ENCODE data around the gene NEU4.

The NEU4 gene

DNA sequence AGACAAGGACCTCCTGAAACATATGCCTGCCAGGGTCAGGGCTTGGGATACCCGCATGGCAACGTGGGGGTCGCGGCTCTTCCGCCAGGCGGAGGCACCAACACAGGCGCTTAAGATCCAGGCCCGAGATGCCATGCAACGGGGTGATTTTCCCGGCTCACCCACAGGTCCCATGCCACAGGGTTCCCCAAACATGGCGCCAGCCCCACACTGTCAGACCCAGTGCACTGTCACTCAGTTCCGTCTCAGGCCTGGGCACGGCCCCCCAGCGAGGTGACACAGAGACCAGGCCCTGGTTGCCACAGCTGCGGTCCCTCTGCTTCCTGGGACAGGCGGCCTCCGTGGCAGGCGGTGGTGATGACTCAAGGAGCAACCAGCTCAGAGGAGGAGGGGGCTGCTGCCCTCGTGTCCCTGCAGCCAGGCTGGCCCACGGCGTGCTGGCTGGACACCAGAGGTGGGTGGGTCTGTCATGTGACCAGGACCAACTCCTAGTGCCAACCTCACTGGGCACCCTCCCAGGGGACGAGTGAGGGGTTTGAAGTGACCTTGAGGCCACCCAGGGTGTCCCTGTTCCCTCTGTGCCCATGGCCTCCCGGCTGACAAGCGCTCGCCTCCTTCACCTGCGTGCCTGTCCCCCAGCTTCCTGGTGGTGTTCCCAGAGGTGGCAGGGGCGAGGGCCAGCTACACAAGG lies 44.8 kb downstream of the NEU4 start:
- peak; percentile 59 for DNase-seq

GRCh38 chr2:241854342-241855244 lies 45.6 kb downstream of the NEU4 start:
- no peak for DNase-seq

- DNase-seq = no peak
Measured at GRCh38 chr2:241855245-241855887, 46.4 kb downstream of the NEU4 start.

- no peak for DNase-seq
Measured at GRCh38 chr2:241855888-241856422, 47.0 kb downstream of the NEU4 start.

GRCh38 chr2:241857041-241857541 lies 48.1 kb downstream of the NEU4 start:
- DNase-seq = no peak

DNA sequence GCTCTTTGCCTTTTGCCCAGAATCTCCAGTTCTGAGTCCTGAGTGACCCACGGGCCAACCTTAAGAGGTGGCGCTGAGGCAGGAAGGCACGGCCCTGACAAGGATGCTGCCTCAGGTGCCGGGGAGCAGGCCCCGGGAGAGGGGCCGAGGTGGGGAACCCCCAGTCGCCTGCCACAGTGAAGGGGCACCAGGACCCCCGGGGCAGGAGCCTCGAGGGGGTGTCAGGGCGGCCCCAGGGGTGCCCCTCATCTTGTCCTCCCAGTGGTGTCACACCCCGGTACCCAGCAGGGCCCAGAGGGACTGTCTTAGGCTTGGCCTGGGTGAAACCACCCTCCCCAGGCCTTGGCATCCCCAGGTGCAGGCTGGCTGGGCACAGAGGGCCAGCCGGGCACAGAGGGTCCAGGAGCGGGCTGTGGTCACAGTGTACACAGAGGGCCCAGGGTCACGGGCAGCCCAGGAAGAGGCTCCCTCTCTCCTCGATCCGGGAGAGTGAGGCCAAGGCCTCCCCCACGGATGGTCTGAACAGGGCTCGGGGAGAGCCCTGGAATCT lies 48.7 kb downstream of the NEU4 start:
- DNase-seq = no peak

- DNase-seq = peak; percentile 86
Measured at GRCh38 chr2:241858206-241859016, 49.4 kb downstream of the NEU4 start, which contains the start of gene PDCD1. TSS of gene PDCD1 (minus strand) at chr2:241858894. CDS start at chr2:241858838, 56 bp downstream.

GRCh38 chr2:241859017-241859435 lies 50.0 kb downstream of the NEU4 start:
- DNase-seq = peak; percentile 78

GRCh38 chr2:241859436-241860183 lies 50.6 kb downstream of the NEU4 start:
- peak; percentile 85 for DNase-seq

DNA sequence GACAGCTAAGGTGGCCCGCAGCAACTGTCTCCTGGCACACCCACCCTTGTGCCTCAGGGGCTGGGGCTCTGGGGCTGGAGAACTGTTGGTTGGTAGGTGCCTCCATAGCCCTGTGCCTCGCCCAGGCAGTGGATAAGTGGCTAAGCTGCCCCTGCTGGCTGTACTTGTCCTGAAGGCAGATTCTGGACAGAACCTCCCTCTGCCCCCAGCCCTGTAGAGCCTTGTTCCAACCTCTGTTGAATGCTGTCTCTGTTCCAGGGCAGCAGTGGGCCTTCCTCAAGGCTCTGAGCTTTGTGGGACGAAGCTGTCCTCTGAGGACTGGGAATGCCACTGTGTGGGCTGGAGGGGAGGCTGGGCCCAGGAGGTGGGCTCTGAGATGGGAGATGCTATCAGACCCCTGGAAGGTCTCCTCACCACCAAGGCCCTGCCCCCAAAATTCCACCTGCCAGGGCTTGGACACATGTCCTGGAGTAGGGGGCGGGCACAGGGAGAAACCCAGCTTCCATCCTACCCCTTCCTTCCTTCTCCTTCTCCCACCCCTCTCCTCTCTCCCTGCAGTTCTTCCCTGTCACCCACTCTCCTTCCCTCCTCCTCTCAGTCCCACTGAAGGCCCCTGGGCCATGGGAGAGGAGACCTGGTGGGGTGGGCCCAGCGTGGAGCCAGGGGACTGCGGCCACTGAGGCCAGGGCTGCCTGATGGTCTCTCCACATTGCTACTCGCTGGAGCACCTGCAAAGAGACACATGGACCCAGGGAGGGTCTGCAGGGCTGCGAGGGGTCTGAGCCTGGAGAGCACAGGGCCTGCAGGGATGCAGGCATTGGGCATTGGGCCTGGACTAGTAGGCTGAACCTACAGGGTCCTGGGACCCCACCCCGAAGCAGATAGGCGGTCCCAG lies 51.4 kb downstream of the NEU4 start:
- DNase-seq = no peak

- no peak for DNase-seq
Measured at GRCh38 chr2:241861264-241861663, 52.3 kb downstream of the NEU4 start.

- DNase-seq = no peak
Measured at GRCh38 chr2:241862093-241862492, 53.1 kb downstream of the NEU4 start.

- DNase-seq = no peak
Measured at GRCh38 chr2:241862775-241863535, 54.0 kb downstream of the NEU4 start.

DNA sequence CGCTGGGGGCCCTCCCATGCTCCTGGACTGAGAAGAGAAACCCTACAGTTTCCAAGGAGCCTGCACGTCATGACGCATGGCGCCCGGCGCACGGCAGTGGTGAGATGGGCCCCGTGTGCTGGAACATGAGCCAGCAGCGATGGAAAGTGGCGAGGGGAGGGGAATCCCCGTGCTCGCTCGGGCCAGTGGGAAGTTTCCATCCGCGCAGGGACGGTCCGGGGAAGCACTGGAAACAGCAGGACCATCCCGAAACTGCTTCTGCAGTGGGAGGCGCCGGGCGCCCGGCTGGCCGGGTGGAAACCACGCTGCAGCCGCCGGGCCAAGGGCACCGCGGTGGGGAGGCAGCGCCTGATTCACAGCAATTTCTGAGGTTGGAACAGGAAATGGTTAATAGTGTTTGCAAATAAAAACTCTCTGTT lies 54.6 kb downstream of the NEU4 start:
- peak; percentile 86 for DNase-seq

DNA sequence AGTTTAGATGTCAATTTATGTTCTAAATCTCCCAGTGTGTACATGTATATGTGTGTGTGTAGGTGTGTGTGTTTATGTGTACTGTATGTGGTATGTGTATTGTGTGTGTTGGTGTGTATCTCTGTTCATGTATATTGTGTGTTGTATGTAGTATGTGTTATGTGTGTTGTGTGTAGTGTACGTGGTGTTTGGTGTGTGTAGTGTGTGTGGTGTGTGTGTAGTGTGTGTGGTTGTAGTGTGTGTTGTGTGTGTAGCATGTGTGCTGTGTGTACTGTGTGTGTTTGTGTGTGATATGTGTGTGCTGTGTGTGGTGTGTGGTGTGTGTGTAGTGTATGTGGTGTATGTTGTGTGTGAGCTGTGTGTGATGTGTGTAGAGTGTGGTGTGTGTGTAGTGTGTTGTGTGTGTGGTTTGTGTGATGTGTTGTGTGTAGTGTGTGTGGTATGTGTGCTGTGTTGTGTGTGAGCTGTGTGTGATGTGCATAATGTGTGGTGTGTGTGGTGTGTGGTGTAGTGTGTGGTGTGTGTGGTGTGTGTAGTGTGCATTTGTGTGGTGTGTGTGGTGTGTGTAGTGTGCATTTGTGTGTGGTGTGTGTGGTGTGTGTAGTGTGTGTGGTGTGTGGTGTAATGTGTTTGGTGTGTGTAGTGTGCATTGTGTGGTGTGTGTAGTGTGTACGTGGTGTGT lies 55.3 kb downstream of the NEU4 start:
- DNase-seq = no peak

DNA sequence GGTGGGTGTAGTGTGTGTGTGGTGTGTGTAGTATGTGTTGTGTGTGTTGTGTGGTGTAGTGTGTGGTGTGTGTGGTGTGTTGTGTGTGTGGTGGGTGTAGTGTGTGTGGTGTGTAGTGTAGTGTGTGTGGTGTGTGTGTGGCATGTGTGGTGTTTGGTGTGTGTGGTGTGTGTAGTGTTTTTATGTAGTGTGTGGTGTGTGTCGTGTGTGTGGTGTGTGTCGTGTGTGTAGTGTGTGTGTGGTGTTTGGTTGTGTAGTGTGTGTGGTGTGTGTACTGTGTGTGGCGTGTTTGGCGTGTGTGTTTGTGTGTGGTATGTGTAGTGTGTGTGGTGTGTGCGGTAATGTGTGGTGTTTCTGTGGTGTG lies 55.8 kb downstream of the NEU4 start:
- DNase-seq = no peak

DNA sequence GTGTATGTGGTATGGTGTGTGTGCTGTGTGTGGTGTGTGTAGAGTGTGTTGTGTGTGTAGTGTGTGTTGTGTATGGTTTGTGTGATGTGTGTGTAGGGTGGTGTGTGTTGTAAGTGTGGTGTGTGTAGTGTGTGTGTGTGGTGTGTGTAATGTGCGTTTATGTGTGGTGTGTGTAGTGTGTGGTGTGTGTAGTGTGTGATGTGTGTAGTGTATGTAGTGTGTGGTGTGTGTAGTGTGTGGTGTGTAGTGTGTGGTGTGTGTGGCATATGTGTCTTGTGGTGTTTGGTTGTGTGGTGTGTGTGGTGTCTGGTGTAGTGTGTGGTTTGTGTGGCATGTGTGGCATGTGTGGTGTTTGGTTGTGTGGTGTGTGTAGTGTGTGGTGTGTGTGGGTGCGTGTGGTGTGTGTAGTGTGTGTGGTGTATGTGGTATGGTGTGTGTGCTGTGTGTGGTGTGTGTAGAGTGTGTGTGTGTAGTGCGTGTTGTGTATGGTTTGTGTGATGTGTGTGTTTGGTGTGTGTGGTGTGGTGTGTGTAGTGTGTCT lies 56.5 kb downstream of the NEU4 start:
- DNase-seq = no peak

Measured in activated CD8-positive, alpha-beta memory T cell treated with anti-CD3 and anti-CD28 coated beads for 24 hours (primary cell).